Activated CD8-positive, alpha-beta T cell treated with anti-CD3 and anti-CD28 coated beads, Interleukin-2, amount 10 ng/mL, durations not matched to agents 7 days and 5 days (primary cell): ENCODE results near the gene LRMDA. TPM values are rescaled to one million over a fixed set of nuclear protein-coding genes. Genes with fewer than 3 reads are reported as not detected.
"Not testable (repeated sequence)": the region's sequence is repeated elsewhere in the genome, so short reads cannot be mapped to it uniquely, and the experiment has no call there.

Experiments
- ATAC-seq: fragments of 150-1000 bp; cut with Tn5 transposase; one replicate; pipeline ENCODE4 v1.10.0; 2021; ENCODE audit warnings: moderate library complexity
- CTCF ChIA-PET: fragments of 350-600 bp; sonication (Branson Sonifier 250); formaldehyde crosslinking; loops from one replicate; lab custom pipeline; 2021; ENCODE audit warnings: antibody characterized with exemption; lab: Charles Lee
- POLR2A ChIA-PET: fragments of 350-600 bp; sonication (Branson Sonifier 250); formaldehyde crosslinking; loops from one replicate; lab custom pipeline; 2021; ENCODE audit warnings: antibody characterized with exemption; lab: Charles Lee
- DNase-seq: peaks from one replicate; pipeline ENCODE4 v3.0.0-alpha.2; 2020
- H3K27ac Mint-ChIP-seq: one replicate; pipeline ENCODE4 v1.8.0; 2021; ENCODE audit warnings: mild to moderate bottlenecking, mixed read lengths
- H3K27me3 Mint-ChIP-seq: one replicate; pipeline ENCODE4 v1.8.0; 2021; ENCODE audit warnings: low read depth, mixed read lengths
- H3K36me3 Mint-ChIP-seq: one replicate; pipeline ENCODE4 v1.8.0; 2021; ENCODE audit warnings: low read depth, mixed read lengths
- H3K4me1 Mint-ChIP-seq: one replicate; pipeline ENCODE4 v1.8.0; 2021; ENCODE audit warnings: low read depth, mixed read lengths
- H3K4me3 Mint-ChIP-seq: one replicate; pipeline ENCODE4 v1.8.0; 2021; ENCODE audit warnings: mild to moderate bottlenecking, mixed read lengths
- H3K9me3 Mint-ChIP-seq: one replicate; pipeline ENCODE4 v1.8.0; 2022; ENCODE audit warnings: mixed read lengths; ENCODE audit not compliant: insufficient read depth
- total RNA-seq, 2 experiments: library from RNA; stranded (reverse); gene quantifications; one replicate each; pipeline ENCODE4 v1.2.3, GENCODE V29; 2021

LRMDA gene
- total RNA-seq, 2 experiments from 2014 or later = not detected

- ATAC-seq = no peak
- H3K27me3 Mint-ChIP-seq = peaks cover 5% of the 10 kb centered on the region
- ChIA-PET POLR2A (no interaction called here), CTCF (no interaction called here)
- no peaks in the 10 kb centered on the region for H3K4me1 Mint-ChIP-seq
- no peak overlapping the region for H3K4me3 Mint-ChIP-seq
- H3K36me3 Mint-ChIP-seq = no peaks in the 10 kb centered on the region
- DNase-seq = no peak
- H3K9me3 Mint-ChIP-seq = no peaks in the 10 kb centered on the region
- no peak overlapping the region for H3K27ac Mint-ChIP-seq
Observed at GRCh38 chr10:75610183-75610582, 178.8 kb downstream of the LRMDA start.

GRCh38 chr10:75611172-75611992 lies 180.0 kb downstream of the LRMDA start:
- peaks cover 7% of the 10 kb centered on the region for H3K27me3 Mint-ChIP-seq
- no peak overlapping the region for H3K27ac Mint-ChIP-seq
- H3K9me3 Mint-ChIP-seq = no peaks in the 10 kb centered on the region
- CTCF ChIA-PET = no interaction called here
- no peak overlapping the region for H3K4me3 Mint-ChIP-seq
- POLR2A ChIA-PET = no interaction called here
- ATAC-seq (no peak), DNase-seq (no peak)
- H3K36me3 Mint-ChIP-seq = no peaks in the 10 kb centered on the region
- no peaks in the 10 kb centered on the region for H3K4me1 Mint-ChIP-seq

GRCh38 chr10:75611993-75612372 lies 180.6 kb downstream of the LRMDA start:
- no peaks in the 10 kb centered on the region for H3K4me1 Mint-ChIP-seq
- CTCF ChIA-PET = no interaction called here
- POLR2A ChIA-PET = no interaction called here
- H3K27ac Mint-ChIP-seq = no peak overlapping the region
- H3K9me3 Mint-ChIP-seq = no peaks in the 10 kb centered on the region
- peaks cover 11% of the 10 kb centered on the region for H3K27me3 Mint-ChIP-seq
- ATAC-seq (no peak), DNase-seq (no peak)
- no peak overlapping the region for H3K4me3 Mint-ChIP-seq
- no peaks in the 10 kb centered on the region for H3K36me3 Mint-ChIP-seq

- POLR2A ChIA-PET = no interaction called here
- Mint-ChIP-seq H3K27me3 (peaks cover 11% of the 10 kb centered on the region), H3K9me3 (no peaks in the 10 kb centered on the region), H3K36me3 (no peaks in the 10 kb centered on the region), H3K4me1 (no peaks in the 10 kb centered on the region), H3K27ac (no peak overlapping the region), H3K4me3 (no peak overlapping the region)
- CTCF ChIA-PET = no interaction called here
- ATAC-seq = no peak
- no peak for DNase-seq
Observed at GRCh38 chr10:75612904-75613684, 181.7 kb downstream of the LRMDA start.

GRCh38 chr10:75613685-75614504 lies 182.5 kb downstream of the LRMDA start:
- no peak for DNase-seq
- Mint-ChIP-seq H3K4me3 (no peak overlapping the region), H3K4me1 (no peaks in the 10 kb centered on the region), H3K27ac (no peak overlapping the region), H3K9me3 (no peaks in the 10 kb centered on the region), H3K36me3 (no peaks in the 10 kb centered on the region), H3K27me3 (peaks cover 11% of the 10 kb centered on the region)
- POLR2A ChIA-PET = no interaction called here
- ATAC-seq = no peak
- CTCF ChIA-PET = no interaction called here

- no peak overlapping the region for H3K4me3 Mint-ChIP-seq
- ChIA-PET POLR2A (no interaction called here), CTCF (no interaction called here)
- H3K4me1 Mint-ChIP-seq = no peaks in the 10 kb centered on the region
- no peak for ATAC-seq
- H3K27ac Mint-ChIP-seq = no peak overlapping the region
- DNase-seq = no peak
- peaks cover 11% of the 10 kb centered on the region for H3K27me3 Mint-ChIP-seq
- no peaks in the 10 kb centered on the region for H3K9me3 Mint-ChIP-seq
- H3K36me3 Mint-ChIP-seq = no peaks in the 10 kb centered on the region
Observed at GRCh38 chr10:75616076-75616475, 184.7 kb downstream of the LRMDA start.

GRCh38 chr10:75616874-75617478 lies 185.6 kb downstream of the LRMDA start:
- H3K4me3 Mint-ChIP-seq = no peak overlapping the region
- H3K9me3 Mint-ChIP-seq = no peaks in the 10 kb centered on the region
- H3K27me3 Mint-ChIP-seq = peaks cover 11% of the 10 kb centered on the region
- CTCF ChIA-PET = no interaction called here
- ATAC-seq (no peak), DNase-seq (no peak)
- POLR2A ChIA-PET = no interaction called here
- H3K4me1 Mint-ChIP-seq = no peaks in the 10 kb centered on the region
- H3K36me3 Mint-ChIP-seq = no peaks in the 10 kb centered on the region
- no peak overlapping the region for H3K27ac Mint-ChIP-seq

GRCh38 chr10:75617485-75618155 lies 186.2 kb downstream of the LRMDA start:
- Mint-ChIP-seq H3K9me3 (no peaks in the 10 kb centered on the region), H3K36me3 (no peaks in the 10 kb centered on the region), H3K27me3 (peaks cover 11% of the 10 kb centered on the region), H3K4me3 (no peak overlapping the region), H3K4me1 (no peaks in the 10 kb centered on the region), H3K27ac (no peak overlapping the region)
- DNase-seq (no peak), ATAC-seq (no peak)
- CTCF ChIA-PET = no interaction called here
- POLR2A ChIA-PET = no interaction called here

- H3K9me3 Mint-ChIP-seq = no peaks in the 10 kb centered on the region
- ChIA-PET POLR2A (no interaction called here), CTCF (no interaction called here)
- no peaks in the 10 kb centered on the region for H3K4me1 Mint-ChIP-seq
- ATAC-seq (no peak), DNase-seq (no peak)
- no peak overlapping the region for H3K27ac Mint-ChIP-seq
- no peak overlapping the region for H3K4me3 Mint-ChIP-seq
- no peaks in the 10 kb centered on the region for H3K36me3 Mint-ChIP-seq
- H3K27me3 Mint-ChIP-seq = peaks cover 5% of the 10 kb centered on the region
Observed at GRCh38 chr10:75619635-75620034, 188.2 kb downstream of the LRMDA start.

- ChIA-PET POLR2A (no interaction called here), CTCF (no interaction called here)
- Mint-ChIP-seq H3K9me3 (no peaks in the 10 kb centered on the region), H3K36me3 (no peaks in the 10 kb centered on the region), H3K4me3 (no peak overlapping the region), H3K4me1 (no peaks in the 10 kb centered on the region), H3K27me3 (peaks cover 5% of the 10 kb centered on the region), H3K27ac (no peak overlapping the region)
- DNase-seq = no peak
- no peak for ATAC-seq
Observed at GRCh38 chr10:75620356-75620755, 188.9 kb downstream of the LRMDA start.

GRCh38 chr10:75621003-75621402 lies 189.6 kb downstream of the LRMDA start:
- H3K27ac Mint-ChIP-seq, H3K4me1 Mint-ChIP-seq, H3K9me3 Mint-ChIP-seq, H3K27me3 Mint-ChIP-seq, H3K36me3 Mint-ChIP-seq, CTCF ChIA-PET, H3K4me3 Mint-ChIP-seq, DNase-seq, ATAC-seq, POLR2A ChIA-PET: not testable (repeated sequence)
